ENCODE data around the gene TSKS.

DNA sequence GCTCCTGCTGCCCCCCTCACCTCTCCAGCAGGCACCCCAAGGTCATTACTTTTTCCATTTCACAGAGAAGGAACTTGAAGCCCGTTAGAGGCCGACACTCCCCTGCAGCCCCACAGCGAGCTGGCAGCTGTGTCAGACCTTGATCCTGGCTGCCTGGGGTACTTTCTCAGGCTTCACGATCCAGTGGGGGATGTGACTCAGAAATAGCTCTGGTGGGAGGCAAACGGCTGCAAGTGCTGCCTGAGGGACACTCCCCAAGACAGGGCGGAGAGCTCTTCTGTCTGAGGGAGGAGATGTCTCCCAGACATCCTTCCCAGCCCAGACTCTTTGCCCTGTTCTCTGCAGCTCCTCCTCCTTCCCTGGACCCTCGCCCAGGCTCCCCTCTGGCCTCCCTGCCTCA lies 4.8 kb downstream of the TSKS start:
- TF ChIP-seq POLR2A (IDR thresholded peaks at IDR 0.05; ENCODE audit: low read depth, low read length) (no peak), POLR2AphosphoS5 (IDR thresholded peaks at IDR 0.05; ENCODE audit: low read depth, low read length) (no peak), TAF1 (IDR thresholded peaks at IDR 0.05; ENCODE audit: borderline replicate concordance, low read depth, low read length) (no peak)

Measured in GM12892 (cell line).